ENCODE data around the gene MB.

Gene MB

DNA sequence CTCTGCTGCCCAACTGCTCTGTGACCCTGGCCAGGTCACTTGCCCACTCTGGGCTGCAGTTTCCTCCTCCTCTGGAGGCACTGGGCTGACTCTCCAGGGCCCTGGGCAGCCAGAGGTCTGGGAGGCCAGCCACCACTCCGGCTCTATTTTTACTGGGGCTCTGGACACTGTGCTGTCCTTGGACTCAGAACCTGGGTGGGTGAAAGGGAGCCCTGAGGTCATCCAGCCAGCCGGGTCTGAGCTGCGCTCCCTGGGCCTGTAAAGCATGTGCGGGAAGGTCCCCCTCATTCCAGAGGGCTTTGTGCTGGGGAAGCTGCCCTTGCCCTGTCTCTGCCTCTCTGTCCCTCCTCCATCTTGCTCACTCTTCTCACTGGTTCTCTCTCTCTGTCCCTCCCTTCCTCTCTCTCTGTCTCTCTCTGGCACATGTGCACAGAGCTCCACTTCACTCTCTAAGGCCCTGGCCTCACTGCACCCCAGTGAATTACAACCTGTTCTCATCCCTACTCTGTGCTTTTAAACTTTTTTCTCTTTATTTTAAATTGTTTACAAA lies 24.6 kb downstream of the MB start:
- no peak for DNase-seq

DNA sequence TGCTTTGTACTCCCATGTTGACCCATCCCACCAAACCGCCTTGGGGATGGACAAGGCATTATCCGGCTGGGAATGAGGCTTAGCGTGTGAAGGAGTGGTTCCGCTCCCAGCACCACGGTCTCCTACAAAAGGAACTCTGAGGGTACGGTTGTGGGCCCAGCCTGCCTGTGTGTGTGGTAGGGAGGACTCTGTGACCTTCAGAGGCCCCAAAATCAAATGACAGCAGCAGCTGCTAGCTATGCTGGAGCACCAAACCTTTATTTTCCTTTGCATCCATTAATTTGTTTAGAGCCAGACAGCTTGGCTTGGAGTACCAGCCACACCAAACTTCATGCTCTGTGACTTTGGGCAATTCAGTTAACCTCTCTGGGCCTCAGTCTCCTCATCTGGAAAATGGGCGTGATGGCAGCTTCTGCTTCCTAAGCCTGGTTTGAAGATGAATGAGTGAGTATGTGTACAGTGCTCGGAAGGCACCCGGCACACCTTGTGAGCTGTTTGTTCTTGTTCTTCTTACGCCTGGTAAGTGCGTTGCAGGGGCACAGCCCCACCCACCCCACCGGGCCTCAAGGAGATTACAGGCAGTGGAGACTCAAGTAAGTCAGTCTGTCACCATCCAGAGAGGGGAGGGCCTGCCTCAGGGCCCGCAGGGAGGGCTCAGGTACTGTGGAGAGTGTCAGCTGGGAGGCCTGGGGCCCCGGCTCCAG lies 25.3 kb downstream of the MB start:
- no peak for DNase-seq

DNA sequence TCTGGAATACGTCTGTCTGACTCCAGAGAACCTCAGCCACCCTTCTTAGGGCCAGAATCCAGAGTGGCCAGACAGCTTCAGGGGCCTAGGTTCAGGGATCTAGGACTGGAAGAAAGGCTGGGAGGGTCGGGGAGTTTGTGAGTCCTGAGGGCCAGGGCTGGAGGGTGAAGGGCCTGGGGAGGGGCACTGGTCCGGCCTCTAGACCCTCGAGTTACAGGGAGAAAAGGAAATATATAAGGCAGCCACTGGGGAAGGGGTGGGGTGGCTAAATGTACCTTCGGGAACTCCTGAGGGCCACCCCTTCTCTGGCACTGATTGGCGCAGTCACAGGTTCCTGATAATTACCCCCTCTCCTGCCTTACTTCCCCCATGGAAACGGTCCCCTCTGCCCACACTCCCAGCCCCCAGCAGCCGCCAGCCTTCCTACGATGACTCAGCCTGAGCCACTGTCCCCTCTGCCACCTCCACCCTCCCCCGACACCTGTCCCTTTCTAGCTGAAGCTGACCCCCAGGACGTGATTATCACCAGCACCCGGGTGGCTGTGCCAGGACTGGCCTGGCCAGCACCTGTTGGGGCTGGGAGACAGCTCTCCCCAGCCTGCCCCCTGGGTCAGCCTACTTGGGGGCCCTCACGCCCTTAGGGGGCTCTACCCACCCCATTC lies 26.4 kb downstream of the MB start:
- no peak for DNase-seq

DNA sequence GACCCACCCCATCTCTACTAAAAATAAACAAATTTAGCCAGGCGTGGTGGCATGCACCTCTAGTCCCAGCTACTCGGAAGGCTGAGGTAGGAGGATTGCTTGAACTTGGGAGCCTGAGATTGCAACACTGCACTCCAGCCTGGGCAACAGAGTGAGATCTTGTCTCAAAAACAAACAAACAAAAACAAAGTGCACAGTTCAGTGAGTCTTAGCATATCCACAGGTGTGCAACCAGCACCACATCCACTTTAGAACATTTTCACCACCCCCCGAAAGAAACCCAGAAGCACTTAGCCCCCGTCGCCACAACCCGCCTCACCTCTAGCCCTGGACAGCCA lies 27.4 kb downstream of the MB start:
- DNase-seq = no peak

DNA sequence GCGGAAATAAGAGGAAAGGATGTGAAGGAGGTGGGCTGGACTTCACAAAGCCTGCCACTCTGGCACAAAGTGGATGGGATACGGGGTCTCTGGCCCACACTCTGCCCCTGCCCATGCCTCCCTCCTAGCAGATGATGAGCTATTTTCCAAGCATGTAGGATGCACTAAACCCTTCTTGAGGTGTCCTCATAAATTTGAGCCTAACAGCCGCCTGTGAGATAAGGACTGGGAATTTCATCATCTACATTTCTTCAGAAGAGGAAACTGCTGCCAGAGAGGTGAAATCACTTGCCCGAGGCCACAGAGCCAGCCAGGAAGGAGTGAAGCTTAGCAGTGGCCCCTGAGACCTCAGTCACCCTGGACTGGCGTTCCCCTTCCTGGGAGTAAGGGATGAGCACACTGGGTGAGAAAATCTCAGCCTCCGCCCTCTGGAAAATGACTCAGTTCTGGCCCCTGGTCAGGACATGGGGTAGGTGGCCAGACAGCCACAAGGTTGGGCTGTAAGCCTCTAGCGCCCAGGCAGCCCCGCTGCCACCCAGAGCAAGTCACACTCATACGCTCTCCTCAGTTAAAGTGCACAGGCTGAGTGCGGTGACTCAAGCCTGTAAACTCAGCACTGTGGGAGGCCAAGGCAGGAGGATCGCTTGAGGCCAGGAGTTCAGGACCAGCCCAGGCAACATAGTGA lies 27.9 kb downstream of the MB start:
- no peak for DNase-seq

DNA sequence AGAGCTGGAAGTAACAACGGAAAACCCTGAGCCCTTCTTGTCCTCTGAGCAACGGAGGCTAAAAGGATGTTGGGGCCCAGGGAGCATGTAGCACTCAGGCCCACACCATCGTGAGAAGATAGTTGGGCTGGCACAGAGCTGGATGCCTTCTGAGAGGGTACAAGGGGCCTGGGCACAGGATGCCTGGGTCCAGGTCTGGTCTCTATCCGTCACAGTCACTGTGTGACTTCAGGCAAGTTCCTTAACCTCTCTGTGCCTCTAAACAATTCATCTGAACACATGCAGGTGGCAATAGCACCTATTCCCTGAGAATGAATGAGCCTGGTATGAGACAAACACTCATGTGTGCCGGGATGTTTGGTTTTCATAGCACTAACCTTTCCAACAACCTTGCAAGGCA lies 29.2 kb downstream of the MB start:
- no peak for DNase-seq

DNA sequence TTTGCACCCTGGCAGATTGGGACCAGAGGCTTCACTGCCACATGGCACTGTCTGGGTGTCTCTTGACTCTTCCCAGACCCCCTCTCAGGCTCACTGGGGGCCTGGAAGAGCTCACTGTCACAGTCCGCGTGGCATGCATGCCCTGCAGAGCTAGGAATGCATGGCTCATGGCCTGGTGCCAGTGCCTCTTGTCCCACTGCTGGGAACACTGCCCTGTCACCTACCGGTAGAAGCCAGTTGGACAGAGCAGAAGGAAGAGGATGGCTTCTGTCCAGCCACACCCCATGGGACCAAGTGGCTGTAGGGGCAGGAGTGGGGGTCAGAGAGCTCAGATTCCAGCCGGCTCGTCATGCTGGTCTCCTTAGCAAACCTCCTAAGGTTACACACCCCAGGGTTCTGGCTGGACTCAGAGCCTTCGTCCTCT lies 29.7 kb downstream of the MB start:
- DNase-seq = no peak

DNA sequence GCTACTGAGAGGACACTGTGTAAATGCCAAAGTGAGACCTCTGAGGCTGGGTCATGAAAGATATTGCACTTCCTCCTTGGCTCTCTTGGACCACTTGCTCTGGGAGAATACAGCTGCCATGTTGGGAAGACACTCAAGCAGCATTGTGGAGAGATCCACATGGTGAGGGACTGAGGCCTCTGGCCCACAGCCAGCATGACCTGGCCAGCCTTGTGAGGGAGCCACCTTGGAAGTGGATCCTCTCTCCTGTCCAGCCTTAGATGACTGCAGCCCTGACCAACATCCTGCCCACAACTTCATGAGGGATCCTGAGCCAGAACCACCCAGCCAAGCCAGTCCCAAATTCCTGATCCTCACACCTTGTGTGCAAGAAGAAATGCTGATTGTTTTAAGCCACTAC lies 30.4 kb downstream of the MB start:
- no peak for DNase-seq

DNA sequence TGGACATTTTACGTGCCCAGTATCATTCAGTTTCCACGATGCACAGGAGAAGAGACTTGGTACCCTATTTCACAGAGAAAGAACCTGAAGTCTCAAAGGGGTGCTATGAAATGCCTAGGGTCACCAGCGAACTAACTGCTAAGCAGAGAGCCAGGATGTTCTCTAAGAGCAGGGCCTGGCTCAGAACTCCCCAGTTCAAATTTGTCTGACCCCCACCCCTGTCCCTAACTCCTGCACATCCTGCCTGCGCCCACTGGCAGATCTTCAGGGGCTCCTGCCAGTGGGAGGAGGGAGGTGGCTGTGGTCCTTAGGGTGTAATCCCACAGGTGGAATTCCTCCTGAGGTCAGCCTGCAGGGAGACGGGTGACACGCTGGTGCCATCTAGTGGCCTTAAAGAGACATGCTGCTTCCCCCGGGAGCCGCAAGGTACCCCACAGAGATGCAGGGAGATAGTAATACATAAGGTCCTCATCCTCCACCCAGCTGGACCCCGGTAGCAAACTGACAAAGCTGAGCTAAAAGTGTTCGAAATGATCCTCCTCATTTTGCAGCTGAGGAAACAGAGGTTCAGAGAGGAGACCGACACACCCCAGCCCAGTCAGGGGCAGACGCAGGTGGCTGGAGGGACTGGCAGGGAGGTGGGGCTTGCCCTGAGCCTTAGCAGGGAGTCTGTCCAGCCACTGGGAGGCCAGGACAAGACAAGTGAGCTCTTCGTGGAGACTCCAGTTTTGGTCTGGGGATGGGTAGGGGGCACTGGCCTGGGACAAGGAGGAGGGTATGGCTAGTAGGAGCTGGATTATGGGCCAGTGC lies 34.1 kb downstream of the MB start:
- DNase-seq = peak; percentile 86

DNA sequence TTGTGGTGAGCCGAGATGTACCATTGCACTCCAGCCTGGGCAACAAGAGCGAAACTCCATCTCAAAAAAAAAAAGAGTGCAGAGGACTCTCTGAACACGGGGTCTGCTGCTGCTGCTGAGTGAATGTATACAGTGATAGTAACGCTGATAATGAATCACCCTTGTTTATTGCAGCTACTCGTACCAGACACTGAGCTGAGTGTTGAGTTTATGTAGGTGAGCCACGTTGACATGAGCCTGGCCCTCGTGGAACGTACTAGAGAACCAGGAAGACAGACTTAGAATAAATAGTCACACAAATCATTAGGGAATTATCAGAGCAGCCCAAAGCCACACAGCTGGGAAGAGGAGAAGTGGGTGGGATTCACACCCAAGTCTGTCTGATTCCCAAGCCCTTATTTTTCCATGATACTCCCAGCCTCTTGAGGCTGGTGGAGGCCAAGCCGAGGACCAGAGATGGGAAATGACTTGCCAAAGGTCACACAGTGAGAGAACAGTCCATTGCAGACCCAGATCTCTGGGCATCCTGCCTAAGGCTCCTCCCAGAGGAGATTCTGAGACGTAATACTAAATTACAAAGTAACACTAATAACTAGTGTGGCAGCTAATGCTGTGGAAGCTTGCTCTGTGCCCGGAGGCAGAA lies 34.8 kb downstream of the MB start:
- DNase-seq = no peak

DNA sequence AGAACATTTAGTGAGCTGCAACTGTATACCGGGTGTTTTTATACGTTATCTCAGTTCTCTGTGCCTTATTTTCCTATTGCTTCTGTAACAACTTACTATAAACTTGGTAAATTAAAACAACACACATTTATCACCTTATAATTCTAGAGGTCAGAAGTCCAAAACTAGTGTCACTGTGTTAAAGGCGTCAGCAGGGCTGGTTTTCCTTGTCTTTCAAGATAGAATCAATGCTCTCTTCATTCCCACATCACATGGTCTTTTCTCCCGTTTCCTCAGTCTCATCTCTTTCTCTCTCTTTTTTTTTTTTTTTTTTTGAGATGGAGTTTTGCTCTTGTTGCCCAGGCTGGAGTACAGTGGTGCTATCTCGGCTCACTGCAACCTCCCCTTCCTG lies 36.1 kb downstream of the MB start:
- DNase-seq = no peak

DNA sequence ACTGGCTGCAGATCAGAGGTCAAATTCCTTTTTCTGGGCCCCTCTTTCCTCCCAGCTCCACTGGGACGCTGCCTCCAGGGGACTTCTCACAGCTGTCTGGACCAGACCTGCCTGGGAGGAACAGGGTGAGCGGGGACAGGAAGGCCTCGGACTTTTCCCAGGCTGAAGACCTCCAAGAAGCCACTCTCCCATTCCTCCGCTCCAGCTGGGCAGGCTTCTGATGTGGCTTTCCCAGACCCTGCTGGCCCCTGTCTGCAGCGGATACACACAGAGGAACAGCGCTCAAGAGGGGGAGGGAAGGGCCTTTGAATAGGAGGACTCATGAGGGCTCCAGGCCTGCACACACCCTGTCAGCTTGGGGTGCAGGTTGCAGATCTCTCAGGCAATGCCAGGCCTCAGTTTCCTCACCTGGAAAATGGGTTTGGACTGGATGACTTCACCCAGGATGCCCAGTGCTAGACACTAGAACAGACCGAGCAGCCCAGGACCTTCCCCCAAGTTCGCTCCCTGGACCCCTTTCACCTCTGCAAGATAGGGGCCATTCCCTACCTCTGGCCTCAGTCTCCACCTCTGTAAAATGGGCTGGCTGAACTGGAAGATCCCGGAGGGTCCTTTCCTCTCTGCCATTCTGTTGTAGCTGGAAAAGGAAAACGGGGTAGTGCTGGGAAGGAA lies 36.6 kb downstream of the MB start:
- no peak for DNase-seq

DNA sequence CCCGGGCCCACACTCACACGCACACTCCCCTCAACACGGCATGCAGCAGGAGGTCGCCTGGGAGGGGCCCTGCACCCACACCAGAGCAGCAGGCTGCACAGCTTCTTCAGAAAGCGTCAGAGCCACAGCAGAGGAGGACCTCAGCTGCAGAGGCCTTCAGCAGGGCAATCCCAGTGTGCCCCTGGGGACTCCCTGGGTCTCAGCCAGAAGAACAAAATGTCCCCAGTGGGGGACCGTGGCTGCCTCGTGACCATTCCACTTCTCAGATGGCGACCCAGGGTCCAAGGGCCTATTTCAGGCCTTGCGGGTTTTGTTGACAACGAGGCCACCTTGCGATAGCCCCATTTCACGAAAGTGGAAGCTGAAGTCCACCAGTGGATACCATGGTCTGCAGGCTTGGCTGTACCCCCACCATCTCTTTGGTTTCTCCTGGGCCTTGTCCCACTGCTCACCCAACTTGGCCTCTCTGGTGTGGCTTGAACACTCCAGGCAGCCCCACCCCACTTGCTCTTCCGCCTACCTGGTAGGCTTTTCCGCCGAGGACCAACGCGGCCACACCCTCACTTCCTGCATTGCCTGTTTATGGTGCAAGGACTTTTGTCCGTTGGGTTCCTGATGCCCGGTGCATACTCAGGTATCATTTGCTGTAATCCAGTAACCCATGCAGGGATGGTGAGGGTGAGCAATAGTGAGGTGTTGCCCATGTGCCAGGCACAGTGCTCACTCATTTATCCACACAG lies 38.1 kb downstream of the MB start:
- DNase-seq = no peak

DNA sequence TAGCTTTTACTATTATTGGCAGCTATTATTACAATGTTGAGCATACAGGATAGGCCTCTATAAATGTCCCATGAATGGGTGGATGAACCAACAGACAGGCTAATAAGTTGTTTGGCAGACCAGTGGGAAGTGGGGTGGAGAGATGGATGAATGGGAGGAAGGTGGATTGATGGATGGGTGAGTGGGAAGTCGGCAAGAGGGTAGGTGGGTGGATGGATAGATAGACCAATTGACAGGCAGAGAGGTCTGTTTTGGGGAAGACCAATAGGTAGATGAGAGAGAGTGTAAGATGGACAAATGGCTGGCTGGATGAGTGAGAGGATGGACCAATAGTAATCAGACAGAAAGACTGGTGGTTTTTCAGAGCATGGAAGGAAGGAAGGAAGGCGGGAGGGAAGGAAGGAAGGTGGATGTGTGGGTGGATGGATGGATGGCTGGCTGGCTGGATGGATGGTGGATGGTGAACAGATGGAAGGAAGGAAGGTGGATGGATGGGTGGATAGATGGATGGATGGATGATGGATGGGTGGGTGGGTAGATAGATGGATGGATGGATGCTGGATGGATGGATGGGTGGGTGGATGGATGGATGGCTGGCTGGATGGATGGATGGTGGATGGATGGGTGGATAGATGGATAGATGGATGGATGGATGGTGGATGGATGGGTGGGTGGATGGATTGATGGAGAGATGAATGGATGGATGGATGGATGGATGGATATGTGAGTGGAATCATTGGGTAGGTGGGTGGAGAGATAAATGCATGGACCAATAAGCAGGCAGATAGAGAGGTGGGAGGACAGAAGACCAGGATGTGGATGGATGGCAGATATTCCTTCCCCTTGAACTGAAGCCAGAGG lies 39.1 kb downstream of the MB start:
- no peak for DNase-seq

DNA sequence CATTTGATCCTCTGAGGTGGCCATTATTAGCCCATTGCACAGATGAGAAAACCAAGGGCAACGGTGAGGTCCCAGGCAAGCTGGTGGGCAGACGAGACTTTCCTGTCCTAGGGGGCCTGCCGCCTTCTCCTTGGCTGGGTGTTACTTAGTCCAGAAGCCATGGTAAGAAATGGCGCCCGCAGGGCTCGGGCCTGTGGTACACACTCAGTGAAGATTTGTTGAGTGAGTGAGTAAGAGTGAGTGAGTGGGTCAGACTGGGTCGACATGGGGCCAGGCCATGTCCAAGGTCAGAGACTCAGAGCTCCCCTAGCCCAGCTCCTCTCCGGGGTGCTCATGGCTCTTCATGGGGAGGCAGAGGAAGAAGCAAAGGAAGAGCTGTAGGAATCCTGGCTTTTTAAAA lies 40.5 kb downstream of the MB start:
- DNase-seq = no peak

DNA sequence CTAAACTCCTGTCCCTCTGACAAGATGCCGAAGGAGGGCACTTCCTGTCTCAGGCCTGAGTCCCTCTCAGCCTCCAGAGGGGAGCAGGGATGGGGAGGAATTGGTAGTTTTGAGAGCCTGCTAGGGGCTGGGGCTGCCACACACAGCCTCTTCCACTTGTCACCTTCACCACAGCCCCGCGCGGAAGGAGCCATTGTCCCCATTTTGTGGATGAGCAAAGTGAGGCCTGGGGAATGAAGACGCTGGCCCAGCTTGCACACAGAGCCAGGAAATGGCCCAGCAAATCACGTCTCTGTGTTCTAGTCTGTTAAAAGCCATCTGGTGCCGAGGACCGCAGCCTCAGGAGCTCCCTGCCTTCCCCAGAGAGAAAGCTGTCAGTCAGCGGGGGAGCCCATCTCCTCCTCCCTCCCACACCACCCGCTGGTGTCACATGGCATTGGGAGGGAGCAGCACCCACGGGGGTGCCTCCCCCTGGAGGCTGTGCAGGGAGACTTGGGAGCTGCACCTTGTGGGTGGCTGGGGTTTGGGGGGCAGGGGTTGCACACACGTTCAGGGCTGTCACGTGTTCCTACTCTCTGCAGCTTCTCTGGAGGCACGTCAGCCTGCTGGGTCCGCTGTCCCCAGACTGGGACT lies 41.9 kb downstream of the MB start:
- DNase-seq = no peak

DNA sequence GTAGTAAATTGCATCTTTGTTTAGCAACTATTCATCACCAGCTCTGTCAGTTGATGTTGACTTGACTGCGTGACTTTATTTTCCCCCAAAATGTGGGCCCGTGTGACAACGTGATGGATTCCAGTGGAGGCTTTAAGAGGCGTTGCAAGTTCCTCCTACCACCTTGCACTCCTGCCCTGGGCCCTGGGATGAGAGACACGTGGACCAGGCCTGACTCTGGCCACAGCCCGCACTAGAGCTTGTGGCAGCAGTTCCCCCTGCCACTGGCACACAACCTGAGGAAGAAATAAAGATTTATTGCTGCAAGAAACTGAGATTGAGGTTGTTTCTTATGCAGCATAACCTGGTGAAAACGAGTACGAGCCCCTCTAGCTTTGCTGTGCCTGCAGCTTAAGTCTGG lies 44.6 kb downstream of the MB start:
- DNase-seq = no peak

DNA sequence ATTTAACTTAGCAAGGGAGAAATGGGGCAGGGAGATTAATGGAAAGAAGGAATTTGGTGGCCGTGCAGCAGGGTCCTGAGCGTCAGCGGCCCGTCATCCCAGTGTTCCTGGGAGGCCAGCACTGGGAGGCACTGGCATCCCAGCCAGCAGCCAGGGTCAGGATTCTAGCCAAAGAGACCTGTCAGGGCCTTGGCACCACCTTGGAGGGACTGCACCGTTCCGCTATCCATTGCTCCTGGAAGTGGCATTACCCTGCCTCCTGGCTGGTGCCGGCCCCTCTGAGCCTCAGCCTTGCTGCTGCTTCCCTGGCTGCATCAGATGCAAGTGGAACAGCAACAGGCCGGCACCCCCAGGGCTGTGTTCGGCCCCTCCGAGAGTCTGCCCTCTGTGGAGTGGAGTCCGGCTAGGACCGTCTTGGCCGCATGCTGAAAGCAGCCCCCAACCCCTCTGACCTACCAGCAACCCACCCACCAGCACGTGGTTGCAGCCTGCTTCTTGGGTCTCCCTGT lies 46.4 kb downstream of the MB start:
- DNase-seq = no peak

DNA sequence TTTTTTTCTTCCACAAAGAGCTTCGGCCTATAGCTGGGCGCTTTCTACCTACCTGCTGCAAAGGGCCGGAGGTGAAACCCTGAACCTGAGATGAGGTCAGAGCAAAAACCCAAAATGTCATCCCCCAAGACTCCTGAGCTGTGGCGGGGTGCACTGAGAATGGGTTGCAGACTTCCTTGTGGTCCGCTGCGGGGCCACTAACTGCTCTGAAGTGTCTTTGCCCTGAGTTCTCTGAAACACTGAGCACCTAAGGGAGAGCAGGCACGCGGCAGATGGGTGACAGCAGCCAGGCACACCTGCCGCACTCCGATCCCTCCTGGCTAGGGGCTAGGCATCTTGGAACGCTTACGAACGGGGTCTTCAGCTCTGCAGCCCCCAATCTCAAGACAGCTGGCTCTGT lies 47.2 kb downstream of the MB start:
- DNase-seq = no peak
